Posterior vena cava (tissue), 2 donors: ENCODE measurements around the gene MOGAT1. TPM values are rescaled to one million over a fixed set of nuclear protein-coding genes. Genes with fewer than 3 reads are reported as not detected.
A peak's percentile ranks its signal among the peaks of the same experiment; 100 is the strongest.
"Not testable (repeated sequence)": the region's sequence is repeated elsewhere in the genome, so short reads cannot be mapped to it uniquely, and the experiment has no call there.

Experiments
- DNase-seq: peaks from one replicate; pipeline ENCODE4 v3.0.0-alpha.2; 2020; ENCODE audit warnings: low spot score
- intact Hi-C, 2 donors: fragments of 100-400 bp; cut with DNase I; formaldehyde crosslinking; loops; one replicate each; pipeline versions ENCODE4 v1.14.1 to v1.14.2; 2022 to 2023
- total RNA-seq, 2 donors: library from RNA; stranded (reverse); fragmentation: NEBNext Ultra II Directional; extraction: Animal tissue kit (Norgen Biotek cat#: 25700); gene quantifications; one replicate each; pipeline ENCODE4 v1.2.1, GENCODE V29; 2021
- donor health status: DM: yes; HTN: yes; CAD: no.
- donor health status: DM: yes; HTN: yes; CAD: no.

Gene MOGAT1
- total RNA-seq, 2 donors from 2014 or later = not detected

DNA sequence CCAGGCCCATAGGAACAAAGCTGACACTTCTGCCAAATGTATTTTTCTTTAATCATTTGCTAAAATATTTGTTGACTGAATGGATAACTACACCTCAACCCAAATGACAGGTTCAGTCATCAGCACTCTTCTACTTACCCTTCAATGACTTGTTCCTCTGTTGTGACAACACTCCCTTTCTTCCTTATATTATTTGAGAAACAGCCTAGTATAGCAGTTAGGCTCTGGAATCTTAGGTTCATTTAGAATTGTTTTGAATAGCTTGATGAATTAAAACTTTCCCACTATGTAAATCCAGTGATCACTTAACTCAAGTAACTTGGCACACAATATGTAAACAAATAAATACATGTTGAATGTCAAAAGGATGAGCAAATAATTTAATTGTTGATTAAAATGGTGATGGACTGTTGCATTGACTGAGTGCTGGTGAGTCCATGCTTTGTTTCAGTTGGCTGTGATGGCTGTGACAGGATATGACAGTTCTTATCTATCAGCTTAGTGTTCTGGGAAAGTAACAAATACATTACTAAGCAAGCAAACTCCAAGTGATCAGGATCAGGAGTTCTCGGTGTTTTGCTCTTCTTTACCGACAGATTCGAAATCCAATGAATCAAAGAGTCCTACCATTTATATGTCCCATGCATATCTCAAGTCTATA, 2.8 kb upstream of the MOGAT1 start:
- no peak for DNase-seq

DNA sequence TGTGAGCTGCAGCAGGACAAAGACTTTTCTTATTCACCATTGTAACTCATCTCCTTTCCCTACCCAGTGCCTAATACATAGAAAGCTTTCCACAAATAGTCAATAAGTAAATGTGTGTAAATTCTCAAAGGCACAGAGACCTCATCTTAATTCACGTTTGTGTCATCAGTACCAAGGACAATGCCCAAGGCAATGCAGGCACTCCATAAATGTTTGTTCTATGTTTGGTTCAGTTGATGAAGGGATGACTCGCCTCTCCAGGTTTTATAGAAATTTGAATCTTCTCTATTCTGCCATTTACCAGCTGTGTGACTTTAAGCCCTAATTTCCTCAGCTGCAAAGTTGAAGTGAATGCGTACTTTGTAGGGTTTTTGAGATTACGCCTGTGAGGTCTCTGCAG, 2.1 kb upstream of the MOGAT1 start:
- intact Hi-C loops = no loop called here
- no peak for DNase-seq

More for the DNA sequence above, 2.8 kb upstream of the MOGAT1 start:
- intact Hi-C loops = no loop called here

DNA sequence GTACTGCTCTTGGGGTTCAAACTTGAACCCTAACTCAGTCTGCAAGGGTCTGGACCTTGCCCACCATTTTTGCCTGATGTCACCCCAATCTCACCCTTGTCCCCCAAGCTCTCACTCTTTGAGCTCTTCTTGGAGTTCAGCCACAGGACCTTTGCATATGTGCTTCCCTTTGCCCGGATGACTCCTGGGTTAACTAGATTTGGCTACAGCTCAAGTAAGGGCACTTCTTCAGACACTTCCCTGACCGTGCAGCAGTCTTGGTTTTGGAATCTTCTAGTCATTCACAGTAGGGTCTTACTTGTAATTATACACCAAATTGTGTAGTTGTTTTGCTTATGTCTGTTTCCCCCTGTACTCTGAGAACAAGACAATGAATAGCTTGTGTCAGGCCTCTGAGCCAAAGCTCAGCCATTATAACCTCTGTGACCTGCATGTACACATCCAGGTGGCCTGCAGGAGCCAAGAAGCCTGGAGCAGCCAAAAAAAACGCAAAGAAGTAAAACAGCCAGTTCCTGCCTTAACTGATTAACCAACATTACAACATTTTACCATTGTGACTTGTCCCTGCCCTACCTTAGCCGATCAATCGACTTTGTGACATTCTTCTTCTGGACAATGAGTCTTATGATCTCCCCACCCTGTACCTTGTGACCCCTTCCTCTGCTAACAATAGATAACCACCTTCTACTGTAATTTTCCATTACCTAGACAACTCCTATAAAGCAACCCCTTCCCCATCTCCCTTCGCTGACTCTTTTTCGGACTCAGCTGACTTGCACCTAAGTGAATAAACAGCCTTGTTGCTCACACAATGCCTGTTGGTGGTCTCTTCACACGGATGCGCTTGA, 1.0 kb upstream of the MOGAT1 start:
- intact Hi-C loops = no loop called here
- no peak for DNase-seq

DNA sequence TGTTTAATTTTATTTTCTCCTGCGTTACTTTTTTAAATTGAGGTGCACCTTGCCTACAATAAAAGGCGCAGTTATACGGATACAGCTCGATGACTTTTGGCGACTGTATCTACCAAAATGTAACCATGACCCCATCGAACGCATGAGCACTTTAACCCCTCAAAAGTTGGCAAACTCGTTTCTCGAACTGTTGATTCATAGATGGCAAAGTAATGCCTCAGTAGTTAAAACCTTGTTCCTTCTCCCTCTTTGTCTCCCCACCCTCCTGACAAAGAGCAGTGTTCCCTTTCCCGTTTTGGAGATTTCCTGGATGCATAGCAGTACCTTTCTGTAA, 577 bp downstream of the MOGAT1 start:
- intact Hi-C loops = no loop called here
- DNase-seq = no peak

DNA sequence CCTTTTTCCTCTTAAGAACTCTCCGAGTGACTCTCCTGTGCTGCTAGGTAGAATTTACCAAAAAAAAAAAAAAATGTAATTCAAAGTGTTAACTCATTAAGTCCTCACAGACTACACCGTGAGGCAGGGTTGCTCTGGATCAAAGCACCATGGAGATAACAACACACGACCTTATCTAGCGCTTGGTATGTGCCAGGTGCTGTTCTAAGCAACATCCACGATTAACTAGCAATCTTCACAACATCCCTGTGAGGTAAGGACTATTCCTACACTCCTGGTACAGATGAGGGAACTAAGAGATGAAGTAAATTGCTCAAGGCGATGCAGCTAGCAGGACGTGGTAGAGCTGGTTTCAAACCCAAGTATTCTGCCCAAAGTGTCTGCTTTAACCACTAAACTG, 1.8 kb downstream of the MOGAT1 start:
- no peak for DNase-seq
- intact Hi-C loops = no loop called here

DNA sequence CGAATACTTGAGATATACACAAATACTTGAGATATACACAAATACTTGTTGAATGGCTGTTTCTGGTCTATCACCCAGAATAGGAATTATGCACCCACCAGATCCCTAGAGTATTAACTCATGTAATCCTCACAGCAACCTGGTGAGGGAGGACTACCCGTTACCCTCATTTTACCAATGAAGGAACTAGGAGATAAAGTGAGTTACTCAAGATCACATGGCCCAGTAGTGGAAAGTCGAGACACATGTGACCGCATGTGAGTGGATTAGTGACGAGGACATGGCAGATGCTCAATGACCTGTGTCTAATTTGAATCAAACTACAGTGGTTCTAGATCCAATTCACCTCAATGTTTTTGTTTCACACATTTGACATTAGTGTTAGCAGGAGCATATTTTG, 2.4 kb downstream of the MOGAT1 start:
- intact Hi-C loops = no loop called here
- DNase-seq = no peak

DNA sequence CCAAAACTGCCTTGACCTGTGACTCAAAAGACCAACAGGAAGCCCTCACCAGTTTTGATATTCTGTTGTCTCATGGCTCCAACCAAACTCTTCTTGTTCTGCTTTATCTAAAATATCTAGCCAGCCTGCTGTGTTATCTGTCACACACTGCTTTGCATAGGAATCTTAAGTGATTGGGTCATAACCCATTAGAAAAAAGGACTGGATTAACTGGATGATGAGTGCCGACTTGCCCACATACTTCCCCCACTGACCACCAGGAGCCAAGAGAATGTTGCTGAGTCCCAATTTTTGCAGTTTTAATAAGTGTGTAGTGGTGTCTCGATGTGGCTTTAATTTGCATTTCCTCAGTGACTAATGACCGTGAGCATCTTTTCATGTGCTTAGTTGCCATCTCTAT, 6.5 kb downstream of the MOGAT1 start:
- no peak for DNase-seq
- intact Hi-C loops = no loop called here

DNA sequence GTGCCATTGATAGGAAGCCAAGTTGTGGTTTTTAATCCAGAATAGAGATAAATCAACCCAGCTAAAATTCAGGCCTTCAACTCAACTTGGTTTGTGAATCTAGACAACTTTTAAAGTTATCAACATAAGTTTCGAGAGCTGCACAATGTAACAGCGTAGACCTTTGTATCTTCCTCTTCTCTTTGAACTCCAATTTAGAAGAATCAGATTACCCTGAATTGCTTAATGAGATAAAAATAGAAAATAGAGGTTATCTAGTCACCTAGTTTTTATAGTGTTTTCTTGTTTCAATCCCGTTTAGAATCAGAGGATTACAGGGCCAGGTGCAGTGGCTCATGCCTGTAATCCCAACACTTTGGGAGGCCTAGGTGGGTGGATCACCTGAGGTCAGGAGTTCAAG, 12.3 kb downstream of the MOGAT1 start:
- DNase-seq = no peak
- intact Hi-C loops = no loop called here

DNA sequence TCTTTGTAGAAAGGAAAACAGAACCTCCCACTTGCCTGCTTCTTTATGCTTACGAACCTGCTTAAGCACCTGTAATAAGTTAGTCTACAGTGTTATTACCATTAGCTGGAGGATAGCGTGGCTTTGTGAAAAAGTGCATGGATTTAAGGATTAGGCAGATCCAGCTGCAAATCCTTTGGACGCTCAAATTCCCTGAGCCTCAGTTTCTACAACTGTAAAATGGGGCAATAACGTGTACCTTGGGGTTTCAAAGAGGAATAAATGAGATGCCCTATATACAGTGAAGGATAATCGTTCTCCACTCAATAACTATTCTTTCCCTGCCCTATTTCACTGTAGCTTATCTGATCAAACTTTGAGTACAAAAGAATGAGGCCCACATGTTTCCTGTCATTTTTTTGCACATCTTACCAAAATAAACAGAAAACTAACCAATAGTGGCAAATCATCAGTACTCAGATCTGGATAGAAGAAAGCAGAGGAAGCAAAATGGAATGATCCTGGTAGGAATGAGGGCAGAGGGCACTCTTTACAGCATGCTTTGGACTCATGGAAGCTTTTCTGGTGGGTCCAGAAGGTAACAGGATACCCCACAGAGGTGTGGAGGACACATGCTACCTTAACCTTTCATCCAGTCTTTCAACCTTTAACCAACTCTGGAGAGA, 14.8 kb downstream of the MOGAT1 start:
- intact Hi-C loops = no loop called here
- no peak for DNase-seq

DNA sequence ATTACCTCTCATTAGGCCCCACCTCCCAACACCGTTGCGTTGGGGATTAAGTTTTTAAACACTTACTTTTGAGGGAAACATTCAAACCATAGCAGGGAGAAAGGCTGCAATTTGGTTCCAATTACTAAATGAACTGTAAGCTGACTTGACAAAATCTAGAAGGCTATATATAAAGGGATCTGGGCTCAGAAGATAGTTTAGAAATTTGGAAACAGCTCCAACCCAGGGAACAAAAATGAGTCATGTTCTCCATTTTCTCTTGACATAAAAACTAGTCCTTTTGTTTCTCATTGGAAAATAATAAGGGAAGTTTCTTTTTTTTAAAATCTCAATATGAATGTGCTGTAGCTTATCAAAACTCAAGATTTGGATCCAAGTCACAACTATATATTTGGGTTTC, 17.5 kb downstream of the MOGAT1 start:
- no peak for DNase-seq
- intact Hi-C loops = no loop called here

DNA sequence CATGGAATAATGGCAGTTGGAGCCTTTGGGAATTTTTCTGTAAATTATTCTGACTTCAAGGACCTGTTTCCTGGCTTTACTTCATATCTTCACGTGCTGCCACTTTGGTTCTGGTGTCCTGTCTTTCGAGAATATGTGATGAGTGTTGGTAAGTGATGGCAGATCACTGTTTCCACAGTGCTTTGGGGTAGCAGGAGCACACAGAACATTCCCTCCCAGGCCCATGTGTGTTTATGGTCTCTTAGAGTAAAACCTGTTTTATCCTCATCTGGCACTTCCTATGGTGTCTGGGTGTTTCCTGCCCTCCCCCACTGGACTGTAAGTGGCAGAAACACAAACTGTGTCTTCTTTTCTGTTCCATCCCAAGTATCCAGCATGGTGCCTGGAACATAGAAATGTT, 17.9 kb downstream of the MOGAT1 start:
- DNase-seq = no peak
- intact Hi-C loops = no loop called here

DNA sequence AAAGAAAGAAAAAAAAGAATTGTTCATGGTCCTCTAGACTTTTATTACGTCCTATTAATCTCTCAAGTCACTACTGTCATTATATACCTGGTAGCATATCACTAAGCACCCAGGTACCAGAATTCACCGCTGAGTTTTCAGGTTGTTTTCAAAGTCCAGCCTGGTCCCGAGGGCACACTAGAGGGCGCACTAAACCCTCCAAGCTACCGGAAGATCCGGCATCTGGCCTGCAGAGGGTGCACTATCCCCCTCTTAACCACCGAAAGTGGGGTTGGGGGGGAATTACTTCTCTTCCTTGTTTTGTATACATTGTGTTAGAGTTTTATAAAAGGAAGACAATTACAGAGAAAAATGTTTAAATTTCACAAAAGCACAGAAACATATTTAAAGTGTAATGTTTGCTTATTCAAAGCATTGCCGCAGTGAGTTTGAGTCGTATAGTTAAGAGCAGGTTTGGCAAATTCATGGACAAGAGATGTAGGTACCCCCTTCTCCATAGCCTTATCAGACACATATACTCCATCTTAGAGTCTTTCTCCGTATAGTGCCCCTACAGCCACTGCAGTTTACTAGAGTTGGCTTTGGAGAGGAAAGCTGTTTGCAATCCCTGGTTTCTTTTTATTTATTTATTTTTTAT, 19.2 kb downstream of the MOGAT1 start:
- DNase-seq = peak; percentile 90
- intact Hi-C loops = no loop called here

DNA sequence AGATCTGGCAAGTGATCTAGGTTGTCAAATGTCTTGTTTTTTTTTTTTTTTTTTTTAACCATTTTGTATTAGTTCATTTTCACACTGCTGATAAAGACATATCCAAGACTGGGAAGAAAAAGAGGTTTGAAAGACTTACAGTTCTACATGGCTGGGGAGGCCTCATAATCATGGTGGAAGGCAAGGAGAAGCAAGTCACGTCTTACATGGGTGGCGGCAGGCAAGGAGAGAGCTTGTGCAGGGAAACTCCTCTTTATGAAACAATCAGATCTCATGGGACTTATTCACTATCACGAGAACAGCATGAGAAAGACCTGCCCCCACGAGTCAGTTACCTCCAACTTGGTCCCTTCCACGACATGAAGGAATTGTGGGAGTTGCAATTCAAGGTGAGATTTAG, 22.0 kb downstream of the MOGAT1 start:
- DNase-seq, intact Hi-C loops: not testable (repeated sequence)

DNA sequence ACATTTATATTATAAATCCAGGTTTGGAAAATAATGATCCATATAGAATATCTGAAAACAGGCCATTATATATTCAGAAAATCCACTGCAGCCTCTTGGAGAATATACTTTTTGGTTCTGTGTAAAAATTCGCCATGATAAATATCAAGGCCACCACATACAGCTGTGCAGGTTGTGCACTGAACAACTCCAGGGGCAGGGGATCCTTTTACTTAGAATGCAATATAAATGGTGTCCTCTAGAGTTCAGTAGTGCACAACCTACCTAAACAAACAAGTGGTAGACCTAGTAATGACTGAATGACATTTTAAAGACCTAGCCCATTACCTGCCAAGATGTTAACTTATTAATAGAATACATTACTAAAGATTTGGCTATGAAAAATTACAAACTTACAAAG, 22.4 kb downstream of the MOGAT1 start:
- no peak for DNase-seq
- intact Hi-C loops = no loop called here

DNA sequence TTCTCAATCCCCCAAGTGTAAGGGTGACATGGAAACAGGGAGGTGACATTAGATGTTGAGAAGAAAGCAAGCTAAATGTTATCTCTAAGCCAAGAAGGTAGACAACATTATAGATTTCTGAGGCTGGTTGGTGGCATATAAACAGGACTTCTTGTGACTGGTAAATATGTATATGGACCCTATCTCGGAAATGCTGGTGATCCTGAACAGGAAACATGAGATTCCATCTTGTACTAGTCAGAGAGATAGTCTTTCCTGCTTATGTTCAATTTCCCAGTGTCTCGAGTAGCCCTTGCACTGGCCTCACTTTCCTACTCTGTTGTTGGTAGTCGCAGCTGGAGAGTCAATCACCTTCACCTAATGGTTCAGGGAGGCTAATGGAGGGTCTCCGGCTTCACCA, 26.8 kb downstream of the MOGAT1 start:
- DNase-seq = no peak

DNA sequence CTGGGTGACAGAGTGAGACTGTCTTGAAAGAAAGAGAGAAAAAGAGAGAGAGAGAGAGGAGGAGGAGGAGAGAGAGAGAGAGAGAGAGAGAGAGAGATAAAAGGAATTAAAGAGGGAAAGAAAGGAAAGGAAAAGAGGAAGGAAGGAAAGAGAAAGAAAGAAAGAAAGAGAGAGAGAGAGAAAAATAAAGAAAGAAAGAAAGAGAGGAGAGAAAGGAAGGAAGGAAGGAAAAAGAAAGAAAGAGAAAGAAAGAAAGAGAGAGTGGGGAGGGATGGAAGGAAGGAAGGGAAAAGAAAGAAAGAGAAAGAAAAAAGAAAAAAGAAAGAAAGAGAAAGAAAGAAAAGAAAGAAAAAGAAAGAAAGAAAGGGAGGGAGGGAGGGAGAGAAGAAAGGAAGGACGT, 29.8 kb downstream of the MOGAT1 start:
- DNase-seq = no peak
- intact Hi-C loops = no loop called here

More for the DNA sequence above, 26.8 kb downstream of the MOGAT1 start:
- intact Hi-C loops = no loop called here

DNA sequence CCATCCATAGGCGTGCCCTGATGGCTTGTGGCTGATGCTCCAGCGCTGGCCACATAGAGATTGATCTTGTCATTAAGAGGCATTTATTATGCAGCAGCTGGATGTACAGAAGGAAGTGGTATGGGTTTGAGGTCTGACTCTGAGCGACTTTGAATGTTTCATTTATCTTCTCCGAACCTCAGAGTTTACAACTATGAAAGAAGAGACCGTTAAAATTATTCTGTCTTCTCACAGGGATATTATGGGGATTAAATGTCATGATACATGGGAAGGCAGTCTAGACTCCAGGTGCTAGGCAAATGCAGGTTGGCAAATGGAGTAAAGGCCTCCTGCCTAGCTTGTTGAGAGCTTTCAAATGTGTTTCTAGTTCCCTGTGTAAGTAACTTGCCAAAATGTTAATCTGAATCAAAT, 30.3 kb downstream of the MOGAT1 start:
- no peak for DNase-seq
- intact Hi-C loops = no loop called here

DNA sequence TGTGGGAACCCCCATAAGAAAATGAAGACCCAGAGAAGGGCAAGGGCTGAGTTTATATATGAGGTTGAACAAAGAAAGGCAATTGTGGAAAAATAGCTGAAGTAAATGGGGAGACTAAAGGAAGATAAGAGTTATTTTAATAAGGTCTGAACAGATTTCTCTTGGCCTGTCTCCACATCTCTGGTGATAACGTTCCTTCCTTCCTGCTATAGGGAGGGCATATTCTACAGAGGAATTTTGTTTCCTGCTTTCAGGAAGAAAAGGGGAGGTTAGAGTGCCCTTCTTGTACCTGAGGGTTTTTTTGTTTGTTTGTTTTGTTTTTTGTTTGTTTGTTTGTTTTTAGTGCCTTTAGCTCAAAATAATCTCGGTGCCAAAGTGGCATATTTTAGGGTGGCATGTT, 31.6 kb downstream of the MOGAT1 start:
- intact Hi-C loops = no loop called here

DNA sequence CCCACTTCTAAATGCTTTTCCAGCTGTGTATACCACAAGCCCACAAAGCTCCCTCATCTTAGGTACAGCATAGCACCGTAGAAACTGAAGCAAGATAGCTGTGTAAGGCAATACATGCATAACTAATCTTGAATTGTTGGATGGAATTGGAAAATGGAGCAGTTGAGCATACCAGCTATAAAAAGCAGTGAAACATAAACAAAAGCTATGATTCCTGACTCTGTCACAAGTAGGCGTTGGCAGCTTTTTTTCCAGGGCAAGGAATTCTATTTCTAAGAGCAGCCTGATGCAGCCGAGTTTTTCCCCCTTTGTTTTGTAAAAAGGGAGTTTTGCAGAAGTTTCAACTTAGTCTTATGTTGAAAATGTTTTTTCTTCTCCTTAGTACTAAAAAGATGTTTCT, 32.4 kb downstream of the MOGAT1 start:
- intact Hi-C loops = no loop called here
- no peak for DNase-seq

More for the DNA sequence above, 31.6 kb downstream of the MOGAT1 start:
- no peak for DNase-seq

DNA sequence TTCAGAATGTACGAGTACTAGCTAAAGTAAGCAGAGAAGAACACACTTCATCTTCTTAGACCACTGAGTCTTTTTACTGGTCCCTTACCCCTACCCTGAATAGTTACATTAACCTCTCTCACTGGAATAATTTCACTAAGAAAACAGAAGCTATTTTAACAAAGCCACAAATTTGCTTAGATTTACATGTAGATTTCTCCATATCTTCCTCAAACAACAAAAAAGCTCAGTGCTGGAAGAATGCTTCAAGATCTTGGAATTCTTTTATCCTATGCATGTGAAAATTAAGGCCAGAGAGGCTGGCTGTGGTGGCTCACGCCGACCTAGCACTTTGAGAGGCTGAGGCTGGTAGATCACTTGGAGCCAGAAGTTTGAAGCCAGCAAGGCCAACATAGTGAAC, 35.2 kb downstream of the MOGAT1 start:
- intact Hi-C loops = loop anchor here in 1 of 2 donors (5.0 kb wide), 1 partner anchor 201 kb away; no protein-coding TSS in a partner anchor
- no peak for DNase-seq
